ENCODE data around the gene PPP2R5C.

PPP2R5C gene

GRCh38 chr14:101926620-101927019, 165.1 kb downstream of the PPP2R5C start:
- DNase-seq, result no peak

GRCh38 chr14:101927859-101928258, 166.3 kb downstream of the PPP2R5C start:
- DNase-seq, result no peak

DNA sequence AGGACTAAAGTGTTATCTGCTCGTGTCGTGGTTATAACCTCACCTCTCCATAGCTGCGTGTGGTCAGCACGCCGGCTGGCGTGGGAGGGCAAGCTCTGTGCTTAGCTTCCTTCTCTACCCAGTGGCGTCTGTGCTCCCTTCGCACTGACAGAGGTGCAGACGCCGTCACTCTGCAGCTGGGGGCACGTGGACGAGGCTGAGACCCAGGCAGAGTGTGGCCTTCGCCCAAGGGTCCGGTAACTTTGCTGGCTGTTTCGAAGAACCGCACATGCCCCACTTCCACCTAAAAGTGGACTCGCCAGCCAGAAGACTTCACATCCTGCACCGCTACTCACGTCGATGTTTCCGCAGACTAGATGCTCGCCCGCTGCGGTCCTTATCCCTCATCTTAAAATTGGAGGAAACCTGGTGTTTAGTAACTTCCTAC, 166.9 kb downstream of the PPP2R5C start:
- no peak for DNase-seq

GRCh38 chr14:101929096-101929495, 167.6 kb downstream of the PPP2R5C start:
- DNase-seq, result no peak

DNA sequence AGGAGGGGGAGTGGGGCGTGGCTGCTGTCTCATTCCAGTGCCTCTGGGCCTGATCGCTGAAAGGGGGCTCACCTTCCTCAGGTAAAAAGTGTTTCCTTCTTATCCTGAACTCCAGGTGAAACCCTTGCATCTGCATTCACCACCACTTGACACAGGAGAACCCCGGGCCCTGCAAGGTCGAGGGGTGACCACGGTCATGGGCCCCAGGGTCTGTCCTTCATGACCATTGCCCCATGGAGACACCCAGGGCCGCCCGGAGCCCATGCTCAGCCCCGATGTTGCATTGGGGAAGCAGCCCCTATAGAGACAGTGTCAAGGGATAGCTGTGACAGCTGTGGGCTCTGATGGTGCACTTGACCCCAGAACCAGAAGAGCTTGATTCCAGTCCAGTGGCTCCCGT, 168.4 kb downstream of the PPP2R5C start:
- no peak for DNase-seq

DNA sequence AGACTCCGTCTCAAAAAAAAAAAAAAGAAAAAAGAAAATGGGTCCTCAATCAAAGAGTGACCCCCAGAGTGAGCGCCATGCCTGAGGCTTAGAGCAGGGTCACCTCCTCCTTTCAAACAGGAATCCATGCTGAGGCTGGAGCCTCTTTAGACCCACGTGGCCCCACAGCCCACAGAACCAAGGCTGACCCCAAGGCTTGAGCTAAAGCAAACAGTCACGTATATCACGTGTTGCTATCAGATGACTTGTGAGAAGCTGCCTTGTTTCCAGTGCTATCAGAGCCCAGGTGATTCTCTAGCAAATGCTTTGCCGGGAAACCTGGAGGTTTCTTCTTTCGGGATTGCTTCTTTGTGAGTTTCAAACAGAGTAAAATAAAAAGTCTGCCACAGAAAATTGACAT, 171.2 kb downstream of the PPP2R5C start:
- no peak for DNase-seq

DNA sequence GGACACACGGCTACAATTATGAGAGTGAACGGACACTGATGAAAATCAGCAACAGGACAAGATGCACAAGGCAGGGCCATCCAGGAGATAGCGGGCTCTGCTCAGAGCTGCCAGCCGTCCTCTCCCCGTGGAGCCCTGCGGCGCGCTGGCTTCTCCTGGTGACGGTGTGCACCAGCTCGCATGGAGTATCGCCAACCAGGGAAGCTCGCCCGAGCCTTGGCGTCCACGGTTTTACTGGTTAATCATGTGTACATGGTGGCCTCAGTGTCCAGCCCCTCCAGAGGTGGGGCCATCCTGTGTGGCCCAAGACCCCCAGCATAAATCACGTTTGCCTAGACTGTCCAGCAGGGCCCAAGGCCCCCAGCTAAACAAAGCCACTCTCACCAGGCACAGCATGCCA, 171.7 kb downstream of the PPP2R5C start:
- DNase-seq, result no peak

- DNase-seq, result no peak
Measured at GRCh38 chr14:101934601-101935150, 173.2 kb downstream of the PPP2R5C start.

DNA sequence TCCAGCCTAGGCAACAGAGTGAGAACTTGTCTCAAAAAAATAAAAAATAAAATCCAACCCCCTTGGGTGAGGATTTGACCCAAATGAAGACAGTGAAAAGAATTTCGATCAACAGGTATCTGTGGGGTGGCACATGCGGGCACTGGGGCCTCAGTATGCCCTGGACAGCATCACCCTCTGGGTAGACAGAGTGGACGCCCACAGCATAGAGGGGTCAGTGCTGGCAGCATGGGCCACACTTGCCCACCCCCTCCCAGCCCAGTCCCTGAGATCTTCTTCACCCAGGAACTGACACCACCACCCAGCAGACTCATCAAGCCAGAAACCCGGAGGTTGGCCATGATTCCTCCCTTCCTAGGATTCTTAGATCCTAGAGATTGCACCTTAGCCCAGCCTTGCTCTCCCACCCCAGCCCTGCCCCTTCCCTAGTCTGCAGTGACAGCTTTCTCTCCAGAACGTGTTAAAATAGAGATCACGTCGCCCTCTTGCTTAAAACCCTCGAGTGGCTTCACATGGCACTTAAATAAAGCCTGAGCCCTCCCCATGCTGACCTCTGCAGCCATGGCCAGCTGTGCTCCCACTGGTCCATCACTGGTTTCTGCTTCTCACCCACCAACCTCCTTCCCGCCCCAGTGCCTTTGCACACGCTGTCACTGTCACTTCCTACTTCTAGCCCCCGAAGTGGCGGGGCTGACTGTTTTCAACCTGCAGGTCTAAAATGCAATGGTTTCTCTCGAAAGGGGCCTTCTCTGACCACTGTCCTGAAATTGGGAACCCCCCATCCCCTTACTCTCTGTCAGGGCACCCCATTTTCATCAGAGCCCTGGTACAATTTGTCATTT, 176.6 kb downstream of the PPP2R5C start:
- DNase-seq, result no peak

DNA sequence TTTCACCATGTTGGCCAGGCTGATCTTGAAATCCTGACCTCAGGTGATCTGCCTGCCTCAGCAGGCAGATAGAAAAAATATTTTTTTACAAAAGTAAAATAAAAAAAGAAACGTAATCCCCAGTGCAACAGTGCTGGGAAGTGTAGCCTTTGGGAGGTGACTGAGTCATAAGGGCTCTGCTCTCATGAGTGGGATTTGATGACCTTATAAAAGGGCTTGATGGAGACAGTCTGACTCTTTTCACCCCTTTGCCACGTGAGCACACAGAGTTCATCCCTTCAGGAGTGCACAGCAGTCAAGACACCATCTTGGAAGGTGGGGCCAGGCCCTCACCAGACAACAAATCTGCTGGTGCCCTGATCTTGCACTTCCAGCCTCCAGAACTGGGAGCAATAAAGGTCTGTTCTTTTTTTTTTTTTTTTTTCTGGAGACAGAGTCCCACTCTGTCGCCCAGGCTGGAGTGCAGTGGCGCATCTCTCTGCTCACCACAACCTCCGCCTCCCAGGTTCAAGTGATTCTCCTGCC, 178.2 kb downstream of the PPP2R5C start:
- DNase-seq, result no peak

DNA sequence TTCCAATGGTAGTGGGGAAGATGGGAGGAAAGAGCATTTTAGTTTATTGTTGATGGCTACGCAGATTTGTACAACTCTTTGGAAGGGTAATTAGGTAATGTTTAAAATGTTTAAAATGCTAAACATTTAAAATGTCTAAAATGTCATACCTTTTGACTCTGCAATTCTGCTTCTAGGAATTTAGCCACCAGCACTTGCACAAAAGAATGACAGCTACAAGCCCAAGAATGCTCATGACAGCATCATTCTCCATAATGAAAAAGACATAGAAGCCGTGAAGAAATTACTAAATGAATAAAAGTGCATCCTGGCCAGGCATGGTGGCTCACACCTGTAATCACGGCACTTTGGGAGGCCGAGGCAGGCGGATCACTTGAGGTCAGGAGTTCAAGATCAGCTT, 182.9 kb downstream of the PPP2R5C start:
- no peak for DNase-seq

- no peak for DNase-seq
Measured at GRCh38 chr14:101945171-101945570, 183.7 kb downstream of the PPP2R5C start.

- DNase-seq, result no peak
Measured at GRCh38 chr14:101947577-101947903, 186.0 kb downstream of the PPP2R5C start.

- peak; percentile 99 for DNase-seq
Measured at GRCh38 chr14:101947904-101948665, 186.6 kb downstream of the PPP2R5C start.

DNA sequence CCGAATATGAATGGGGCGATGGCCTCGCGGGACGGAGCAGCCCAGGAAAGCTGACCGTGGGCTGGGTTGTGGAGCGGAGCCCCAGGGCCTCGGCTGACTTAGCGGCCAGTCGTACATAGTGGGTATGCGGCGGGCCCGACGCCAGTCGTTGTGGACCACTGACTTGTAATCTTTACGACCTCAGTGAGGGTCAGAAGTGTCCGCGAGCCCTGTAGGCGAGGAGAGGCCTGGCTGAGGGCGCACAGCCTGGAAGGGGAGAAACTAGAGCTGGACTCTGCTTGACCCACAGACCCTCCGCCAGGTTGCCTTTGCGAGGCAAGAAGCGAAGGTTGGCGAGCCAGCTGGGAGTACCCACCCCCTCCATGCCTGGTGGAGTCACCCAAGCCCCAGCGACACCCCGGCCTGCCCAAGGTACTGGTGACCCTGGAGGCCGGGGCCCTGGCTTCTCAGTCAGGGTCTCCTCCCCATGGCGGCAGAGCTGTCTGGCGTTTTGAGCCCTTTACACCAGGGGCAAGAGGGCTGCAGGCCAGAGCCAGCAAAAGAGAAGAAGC, 187.2 kb downstream of the PPP2R5C start:
- DNase-seq, result no peak

DNA sequence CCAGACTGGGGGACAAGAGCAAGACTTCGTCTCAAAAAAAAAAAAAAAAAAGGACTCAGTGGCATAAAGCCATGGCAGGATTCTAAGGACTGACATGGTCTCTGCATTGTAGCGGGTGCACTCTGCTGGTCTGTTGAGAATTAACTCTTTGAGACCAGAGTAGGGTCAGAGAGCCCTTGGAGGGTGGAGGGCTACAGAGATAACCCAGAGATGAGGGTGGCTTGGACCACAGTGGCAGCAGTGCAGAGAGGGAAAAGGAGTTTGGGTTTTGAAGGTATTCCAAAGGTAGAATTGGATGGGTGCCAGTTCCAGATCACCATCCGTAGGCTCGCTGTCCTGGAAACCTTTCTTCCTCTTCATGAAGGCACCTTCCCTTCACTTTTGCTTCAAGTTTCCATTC, 188.6 kb downstream of the PPP2R5C start:
- DNase-seq, result no peak

DNA sequence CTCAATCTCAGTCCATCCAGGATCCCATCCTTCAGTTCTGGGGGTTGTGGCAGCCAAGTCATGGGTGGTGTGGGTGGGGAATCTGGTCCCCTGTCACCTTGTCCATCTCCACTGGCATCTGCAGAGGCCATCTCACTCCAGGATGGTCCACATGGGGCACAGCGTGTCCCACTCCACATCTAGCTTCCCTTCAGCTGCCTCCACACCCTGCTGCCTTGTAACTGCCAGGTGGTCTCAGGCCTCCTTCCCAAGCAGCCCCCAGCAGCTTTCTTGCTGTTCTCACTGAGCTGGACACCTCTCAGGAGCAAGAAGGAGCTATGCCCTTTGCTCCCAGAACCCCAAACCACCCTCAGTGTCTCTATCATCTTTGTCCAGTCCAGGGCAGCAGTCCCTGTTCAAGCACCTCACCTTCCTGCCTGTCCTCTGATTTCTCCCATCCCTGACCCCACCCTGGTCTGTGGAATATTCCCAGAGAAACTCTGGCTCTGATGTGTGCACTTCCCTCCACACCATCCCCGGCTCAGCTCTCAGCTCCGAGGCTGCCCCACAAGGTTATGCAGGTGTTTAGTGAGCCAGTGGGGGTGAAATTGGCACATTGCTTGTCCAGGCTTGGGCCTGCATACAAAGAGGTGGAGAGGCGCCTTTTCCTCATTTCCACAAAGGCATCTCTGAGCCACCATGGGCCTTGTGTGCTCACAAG, 189.2 kb downstream of the PPP2R5C start:
- DNase-seq, result no peak

- no peak for DNase-seq
Measured at GRCh38 chr14:101953151-101953550, 191.6 kb downstream of the PPP2R5C start.

- no peak for DNase-seq
Measured at GRCh38 chr14:101954501-101954900, 193.0 kb downstream of the PPP2R5C start.

GRCh38 chr14:101955695-101956161, 194.2 kb downstream of the PPP2R5C start:
- DNase-seq, result no peak

- no peak for DNase-seq
Measured at GRCh38 chr14:101956179-101956885, 194.8 kb downstream of the PPP2R5C start.
